ENCODE results near the gene PEMT.

PEMT gene

DNA sequence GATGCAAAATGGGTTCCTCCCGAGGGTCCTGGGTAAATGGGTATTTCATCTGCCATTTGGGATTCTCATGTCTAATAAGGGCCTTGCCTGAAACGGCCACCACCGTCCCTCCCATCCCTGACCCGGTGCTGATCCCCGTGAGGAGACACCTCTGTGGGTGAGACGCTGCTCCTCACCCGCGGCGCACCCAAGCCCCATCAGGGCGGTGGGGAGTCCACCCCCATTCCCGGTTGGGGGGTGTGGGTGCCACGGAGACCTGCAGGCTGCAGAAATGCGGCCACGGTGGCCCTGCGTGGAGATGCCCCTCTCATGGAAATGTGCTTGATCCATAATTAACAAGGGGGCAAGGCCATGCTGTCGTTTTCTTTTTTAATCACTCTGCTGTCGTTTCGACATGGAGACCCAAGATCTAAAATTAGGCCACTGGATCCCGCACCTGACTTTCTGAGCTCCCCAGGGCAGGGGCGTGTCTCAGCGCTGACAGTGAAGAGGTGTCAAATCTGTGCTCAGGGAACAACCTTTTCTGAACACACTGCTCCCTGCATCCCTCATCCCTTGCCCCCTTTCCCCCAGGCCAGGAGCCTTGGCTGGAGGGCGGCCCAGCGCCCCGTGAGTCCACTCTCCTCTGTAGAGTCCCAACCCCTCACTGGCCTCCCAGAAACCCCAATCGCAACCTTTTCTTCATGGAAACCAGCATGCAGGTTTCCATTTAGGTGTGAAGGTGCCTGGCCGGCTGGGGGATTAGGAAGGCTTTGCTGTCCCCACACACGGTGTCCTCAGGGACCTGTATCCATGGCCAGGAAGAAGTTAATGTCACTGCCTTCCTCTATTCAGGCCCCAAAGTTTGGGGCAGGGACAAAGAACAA, 38.9 kb downstream of the PEMT start:
- no peak for DNase-seq (ENCODE audit: extremely low read depth, low read depth)
- no peak for TF ChIP-seq CTCF (IDR thresholded peaks at IDR 0.05; ENCODE audit: low read depth, low read length)

DNA sequence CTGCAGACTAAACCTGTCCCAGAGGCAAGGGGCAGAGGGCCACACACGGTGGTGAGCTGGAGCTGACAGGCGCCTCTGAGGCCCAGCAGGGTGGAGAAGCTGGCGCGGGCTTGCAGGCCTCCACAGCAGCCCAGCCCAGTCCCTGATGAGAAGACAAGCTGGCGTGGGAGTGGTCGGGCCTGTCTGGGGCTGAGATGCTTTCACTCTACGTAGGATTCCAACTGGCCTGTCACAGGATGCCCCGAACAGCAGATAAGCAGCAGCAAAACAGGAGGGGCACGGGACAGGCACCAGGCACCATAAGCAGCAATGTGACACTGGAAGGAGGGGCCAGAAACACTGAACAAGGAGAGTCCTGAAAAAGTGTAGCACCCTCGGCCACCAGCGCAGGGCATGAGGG, 40.1 kb downstream of the PEMT start:
- DNase-seq (ENCODE audit: extremely low read depth, low read depth) = no peak
- no peak for TF ChIP-seq CTCF (IDR thresholded peaks at IDR 0.05; ENCODE audit: low read depth, low read length)

DNA sequence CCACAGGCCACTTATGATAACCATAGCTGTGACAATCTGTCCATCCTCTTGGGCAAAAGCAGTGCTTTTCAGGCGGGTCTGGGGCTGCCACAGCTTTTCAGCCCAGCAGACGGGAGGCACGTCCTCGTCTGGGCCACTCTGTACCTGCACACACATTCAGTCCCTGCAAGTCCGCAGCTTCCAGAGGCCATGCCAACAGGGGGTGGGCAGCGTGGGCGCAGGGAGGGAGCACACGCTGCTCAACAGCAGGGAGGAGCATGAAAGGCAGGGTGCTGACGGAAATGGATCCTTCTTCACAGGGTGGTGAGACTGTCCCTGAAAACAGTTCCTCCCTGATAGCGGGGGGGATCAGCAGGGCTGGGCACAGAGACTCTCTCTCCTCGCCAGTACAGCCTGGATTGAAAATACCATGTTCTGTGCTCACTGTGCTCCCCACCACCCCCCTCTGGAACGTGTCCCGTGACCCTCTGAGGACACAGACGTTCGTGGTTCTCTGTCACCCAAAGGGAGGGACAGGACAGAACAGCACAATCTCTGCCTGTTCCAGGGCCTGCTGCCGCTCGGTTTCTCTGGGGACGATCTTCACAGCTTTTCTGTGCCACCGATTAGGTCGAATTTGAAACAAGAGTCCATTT, 41.7 kb downstream of the PEMT start:
- DNase-seq (ENCODE audit: extremely low read depth, low read depth) = no peak
- no peak for TF ChIP-seq CTCF (IDR thresholded peaks at IDR 0.05; ENCODE audit: low read depth, low read length)

DNA sequence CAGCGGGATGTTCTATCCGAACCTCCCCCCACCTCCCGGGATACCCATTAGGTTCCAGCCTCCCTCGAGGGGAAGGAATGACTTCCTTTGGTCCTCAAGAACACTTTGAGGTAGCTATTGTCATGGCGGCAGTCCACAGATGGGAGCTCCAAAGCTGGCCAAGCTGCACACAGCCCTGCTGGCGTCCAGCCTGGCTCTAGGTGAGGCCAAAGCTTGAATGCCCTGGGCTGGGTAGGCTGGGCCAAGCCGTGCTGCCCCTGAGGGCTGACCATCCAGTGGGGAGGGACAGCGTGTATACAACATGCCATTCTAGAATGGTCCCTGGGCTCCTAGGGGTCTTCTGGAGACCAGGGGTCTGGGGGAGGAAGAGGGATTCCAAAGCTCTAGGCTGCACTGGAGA, 43.5 kb downstream of the PEMT start:
- TF ChIP-seq CTCF (IDR thresholded peaks at IDR 0.05; ENCODE audit: low read depth, low read length) = no peak
- DNase-seq (ENCODE audit: extremely low read depth, low read depth) = no peak

DNA sequence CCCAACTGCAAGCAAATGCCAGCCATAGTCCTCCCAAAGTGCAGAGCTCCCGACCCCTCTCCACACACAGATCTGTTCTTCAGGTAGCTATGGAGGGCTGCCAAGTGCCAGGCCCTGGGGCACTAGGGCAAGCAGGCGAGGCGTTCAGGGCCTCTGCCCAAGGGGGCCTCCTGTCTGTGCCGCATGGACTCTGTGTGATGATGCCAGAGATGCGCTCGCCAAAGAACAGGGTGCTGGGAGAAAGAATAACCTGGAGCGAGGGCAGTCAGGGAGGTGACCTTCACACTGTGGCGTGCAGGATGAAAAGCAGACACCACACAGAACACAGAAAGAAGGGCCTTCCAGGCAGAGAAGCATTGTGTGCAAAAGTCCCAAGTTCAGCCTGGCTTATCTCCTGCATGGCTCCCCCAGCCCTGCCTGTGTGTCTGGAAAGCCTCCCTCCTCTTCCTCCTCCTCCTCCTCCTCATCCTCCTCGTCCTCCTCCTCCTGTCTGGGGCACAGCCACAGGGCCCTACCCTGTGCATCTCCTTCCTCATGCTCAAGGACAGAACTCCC, 44.2 kb downstream of the PEMT start:
- no peak for TF ChIP-seq CTCF (IDR thresholded peaks at IDR 0.05; ENCODE audit: low read depth, low read length)
- DNase-seq (ENCODE audit: extremely low read depth, low read depth) = no peak

GRCh38 chr17:17546399-17547185, 44.9 kb downstream of the PEMT start:
- TF ChIP-seq CTCF (IDR thresholded peaks at IDR 0.05; ENCODE audit: low read depth, low read length) = no peak
- no peak for DNase-seq (ENCODE audit: extremely low read depth, low read depth)
